Uterus (tissue), 4 donors: ENCODE results near the gene DNASE2B. TPM values are rescaled to one million over a fixed set of nuclear protein-coding genes. Genes with fewer than 3 reads are reported as not detected.

Experiments used
- DNase-seq, 2 donors: peaks; one replicate each; pipeline ENCODE4 v3.0.0-alpha.2; 2019 to 2020
- H3K27ac ChIP-seq, 2 donors: fragments of 200-600 bp; sonication (generic); 1 replicate in 1 of 2; 2 replicates in 1 of 2; pipeline ENCODE4 v1.5.1; 2016 to 2018
- H3K27me3 ChIP-seq, 2 donors: fragments of 200-600 bp; sonication (generic); one replicate each; pipeline ENCODE4 v1.5.1; 2018 to 2019; ENCODE audit warnings: control low read depth in 1 of 2
- H3K36me3 ChIP-seq, 2 donors: fragments of 200-600 bp; sonication (generic); one replicate each; pipeline ENCODE4 v1.5.1; 2019; ENCODE audit warnings: control low read depth in 1 of 2
- H3K4me1 ChIP-seq, 2 donors: fragments of 200-600 bp; sonication (generic); one replicate each; pipeline ENCODE4 v1.5.1; 2018 to 2019; ENCODE audit warnings: control low read depth in 1 of 2
- H3K4me3 ChIP-seq, 2 donors: fragments of 200-600 bp; sonication (generic); 1 replicate in 1 of 2; 2 replicates in 1 of 2; pipeline ENCODE4 v1.5.1; 2018 to 2019; ENCODE audit warnings: mild to moderate bottlenecking in 1 of 2
- H3K9me3 ChIP-seq, 2 donors: fragments of 200-600 bp; sonication (generic); one replicate each; pipeline ENCODE4 v1.5.1; 2019; ENCODE audit warnings: control low read depth in 1 of 2
- CTCF ChIP-seq, 4 experiments: fragments of 200-600 bp in 2 of 4; fragments of 450-650 bp in 2 of 4; sonication (generic) in 2 of 4; IDR thresholded peaks; one replicate each; pipeline ENCODE4 v1.5.1; 2016 to 2019; ENCODE audit warnings: antibody characterized with exemption in 4 of 4, mild to moderate bottlenecking in 2 of 4, moderate library complexity in 1 of 4
- POLR2A ChIP-seq, 2 donors: fragments of 450-650 bp; IDR thresholded peaks; one replicate each; pipeline ENCODE4 v1.6.1; 2016; ENCODE audit warnings: antibody characterized with exemption in 2 of 2, mild to moderate bottlenecking in 1 of 2, moderate library complexity in 1 of 2
- intact Hi-C: fragments of 100-400 bp; cut with DNase I; formaldehyde crosslinking; loops from one replicate; pipeline ENCODE4 v1.15.1; 2023; ENCODE audit warnings: low total_unique reads
- total RNA-seq, 4 donors: library from RNA; depleted of rRNA in 3 of 4; stranded (reverse); fragments of >200 nt in 3 of 4; gene quantifications; one replicate each; pipeline versions ENCODE4 v1.1.0 to v1.2.4, GENCODE V29; 2014 to 2023
- donor health status: DM: yes; HTN: yes; CAD: no.

DNASE2B gene
- total RNA-seq, 4 donors from 2014 or later: not detected

GRCh38 chr1:84360316-84360715 lies 38.0 kb upstream of the DNASE2B start:
- H3K4me1 ChIP-seq: no peaks in the 10 kb centered on the region
- no peaks in the 10 kb centered on the region for H3K9me3 ChIP-seq
- intact Hi-C loops: no loop called here
- no peaks in the 10 kb centered on the region for H3K27me3 ChIP-seq
- no peak for TF ChIP-seq CTCF (IDR thresholded peaks at IDR 0.05)
- no peak for TF ChIP-seq POLR2A (IDR thresholded peaks at IDR 0.05)
- H3K27ac ChIP-seq: no peak overlapping the region
- no peak overlapping the region for H3K4me3 ChIP-seq
- no peaks in the 10 kb centered on the region for H3K36me3 ChIP-seq
- DNase-seq: no peak

GRCh38 chr1:84361796-84362195 lies 36.5 kb upstream of the DNASE2B start:
- no peak overlapping the region for H3K4me3 ChIP-seq
- intact Hi-C loops: no loop called here
- no peak for TF ChIP-seq CTCF (IDR thresholded peaks at IDR 0.05)
- no peaks in the 10 kb centered on the region for H3K4me1 ChIP-seq
- no peaks in the 10 kb centered on the region for H3K36me3 ChIP-seq
- no peak for DNase-seq
- H3K27ac ChIP-seq: no peak overlapping the region
- H3K9me3 ChIP-seq: no peaks in the 10 kb centered on the region
- no peaks in the 10 kb centered on the region for H3K27me3 ChIP-seq

GRCh38 chr1:84363019-84363418 lies 35.3 kb upstream of the DNASE2B start:
- H3K27me3 ChIP-seq: no peaks in the 10 kb centered on the region
- H3K36me3 ChIP-seq: no peaks in the 10 kb centered on the region
- TF ChIP-seq POLR2A (IDR thresholded peaks at IDR 0.05): no peak
- no peak for TF ChIP-seq CTCF (IDR thresholded peaks at IDR 0.05)
- DNase-seq: no peak
- intact Hi-C loops: no loop called here
- H3K4me1 ChIP-seq: no peaks in the 10 kb centered on the region
- no peaks in the 10 kb centered on the region for H3K9me3 ChIP-seq
- H3K27ac ChIP-seq: no peak overlapping the region
- H3K4me3 ChIP-seq: no peak overlapping the region

- no peak overlapping the region for H3K4me3 ChIP-seq
- no peaks in the 10 kb centered on the region for H3K9me3 ChIP-seq
- no peak for TF ChIP-seq CTCF (IDR thresholded peaks at IDR 0.05)
- no peak for TF ChIP-seq POLR2A (IDR thresholded peaks at IDR 0.05)
- no peak for DNase-seq
- intact Hi-C loops: no loop called here
- H3K27me3 ChIP-seq: no peaks in the 10 kb centered on the region
- H3K36me3 ChIP-seq: no peaks in the 10 kb centered on the region
- no peaks in the 10 kb centered on the region for H3K4me1 ChIP-seq
- H3K27ac ChIP-seq: no peak overlapping the region
Observed at GRCh38 chr1:84363622-84364021, 34.7 kb upstream of the DNASE2B start.

GRCh38 chr1:84365225-84366221 lies 32.8 kb upstream of the DNASE2B start:
- no peaks in the 10 kb centered on the region for H3K27me3 ChIP-seq
- no peak for DNase-seq
- no peak overlapping the region for H3K4me3 ChIP-seq
- no peak overlapping the region for H3K27ac ChIP-seq
- intact Hi-C loops: no loop called here
- no peaks in the 10 kb centered on the region for H3K9me3 ChIP-seq
- no peaks in the 10 kb centered on the region for H3K4me1 ChIP-seq
- H3K36me3 ChIP-seq: no peaks in the 10 kb centered on the region
- TF ChIP-seq POLR2A (IDR thresholded peaks at IDR 0.05): no peak
- no peak for TF ChIP-seq CTCF (IDR thresholded peaks at IDR 0.05)
